Kidney glomerular epithelial cell (primary cell): ENCODE data around the gene DENND11.

ENCODE experiments used
- DNase-seq: peaks from one replicate; lab custom pipeline; 2025; lab: John Stamatoyannopoulos, UW

Gene DENND11, protein sequence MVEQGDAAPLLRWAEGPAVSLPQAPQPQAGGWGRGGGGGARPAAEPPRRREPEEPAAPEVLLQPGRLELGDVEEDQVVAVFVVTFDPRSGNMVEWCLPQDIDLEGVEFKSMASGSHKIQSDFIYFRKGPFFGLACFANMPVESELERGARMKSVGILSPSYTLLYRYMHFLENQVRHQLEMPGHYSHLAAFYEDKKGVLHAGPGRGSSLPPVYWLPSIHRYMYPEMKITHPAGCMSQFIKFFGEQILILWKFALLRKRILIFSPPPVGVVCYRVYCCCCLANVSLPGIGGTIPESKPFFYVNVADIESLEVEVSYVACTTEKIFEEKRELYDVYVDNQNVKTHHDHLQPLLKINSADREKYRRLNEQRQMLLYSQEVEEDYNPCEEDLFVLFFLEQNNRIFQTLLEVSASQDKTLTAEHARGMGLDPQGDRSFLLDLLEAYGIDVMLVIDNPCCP

DNA sequence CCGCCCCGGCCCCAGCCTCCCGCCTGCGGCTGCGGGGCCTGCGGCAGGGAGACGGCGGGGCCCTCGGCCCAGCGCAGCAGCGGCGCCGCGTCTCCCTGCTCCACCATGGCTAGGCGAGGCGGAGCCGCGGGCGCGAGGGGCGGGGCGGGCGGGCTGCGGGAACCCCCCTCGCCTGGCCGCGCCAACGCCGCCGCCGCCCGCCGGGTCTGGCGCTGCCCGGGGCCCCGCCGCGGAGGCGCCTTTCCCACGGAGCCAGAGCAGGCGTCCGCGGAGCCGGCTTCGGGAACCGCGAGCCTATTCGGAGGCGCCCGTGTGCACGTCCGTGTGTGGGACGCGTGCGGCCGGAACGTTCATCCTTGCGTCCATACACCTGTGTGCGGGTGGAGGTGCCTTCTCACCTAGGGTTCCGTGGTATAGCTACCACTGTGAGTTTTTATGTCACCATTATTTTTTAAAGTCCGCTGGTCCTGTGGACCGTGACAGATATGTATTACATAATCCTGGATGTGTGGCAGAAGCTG, at the start of gene DENND11:
Gene DENND11 (minus strand): TSS at position 120 of the 521 bp plus-strand sequence. CDS start 13 bp downstream, at position 107.
- DNase-seq = no peak

DNA sequence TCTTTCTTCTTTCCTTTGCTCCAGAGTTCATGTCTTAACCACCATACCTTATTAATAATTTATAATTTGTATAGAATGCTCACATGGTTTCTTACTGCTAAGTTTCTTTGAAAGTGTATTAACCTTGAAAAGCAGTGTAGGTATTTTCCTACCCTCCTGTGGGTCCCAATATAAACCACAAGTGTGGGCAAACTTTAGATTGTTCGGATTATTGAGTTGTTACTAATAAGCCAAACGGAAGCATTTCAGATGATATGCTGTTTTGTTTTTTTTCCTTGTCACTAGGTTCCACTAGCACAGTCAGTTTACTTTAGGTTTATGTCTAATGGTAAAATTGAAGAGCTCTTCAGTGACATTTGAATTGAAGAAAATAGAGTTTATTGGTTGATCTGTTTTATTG, 46.4 kb upstream of the DENND11 start:
- DNase-seq = peak; percentile 37

DNA sequence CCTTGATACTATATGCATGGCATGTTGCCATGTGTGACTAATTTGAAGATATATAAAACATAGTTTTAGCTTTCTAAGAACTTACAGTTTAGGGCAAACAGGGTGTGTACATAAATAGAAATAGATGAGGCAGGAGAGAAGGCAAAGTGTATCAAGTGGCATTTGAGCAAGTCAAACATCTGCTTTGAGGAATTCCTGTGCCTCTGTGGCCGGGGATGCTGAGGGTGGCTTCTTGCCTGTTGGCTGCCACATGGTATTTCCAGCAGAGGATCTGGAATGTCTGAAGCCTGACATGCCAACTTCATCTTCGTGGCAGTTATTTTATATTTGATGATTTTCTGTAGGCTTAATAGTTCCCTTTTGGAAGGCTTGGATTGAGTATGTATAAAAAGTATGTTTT, 42.2 kb upstream of the DENND11 start:
- no peak for DNase-seq

DNA sequence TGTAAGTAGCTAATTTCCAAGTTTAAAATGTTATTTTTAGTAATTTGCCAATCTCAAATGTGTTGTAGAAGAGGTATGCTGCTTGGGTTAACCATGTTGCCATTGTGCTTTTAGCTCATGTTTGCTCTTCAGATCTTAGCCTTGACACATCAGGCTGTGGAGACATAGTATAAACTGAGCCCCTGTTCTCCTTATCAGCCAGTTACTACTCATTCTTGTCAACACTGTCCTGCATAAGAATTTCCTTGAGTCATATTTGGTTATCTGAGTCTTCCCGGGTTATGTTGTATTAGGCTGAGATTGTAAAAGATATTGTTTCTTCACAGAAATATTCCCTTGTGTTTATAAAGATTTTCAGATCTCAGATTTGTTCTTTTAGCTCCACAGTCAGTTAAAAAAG, 40.3 kb upstream of the DENND11 start:
- DNase-seq = no peak

DNA sequence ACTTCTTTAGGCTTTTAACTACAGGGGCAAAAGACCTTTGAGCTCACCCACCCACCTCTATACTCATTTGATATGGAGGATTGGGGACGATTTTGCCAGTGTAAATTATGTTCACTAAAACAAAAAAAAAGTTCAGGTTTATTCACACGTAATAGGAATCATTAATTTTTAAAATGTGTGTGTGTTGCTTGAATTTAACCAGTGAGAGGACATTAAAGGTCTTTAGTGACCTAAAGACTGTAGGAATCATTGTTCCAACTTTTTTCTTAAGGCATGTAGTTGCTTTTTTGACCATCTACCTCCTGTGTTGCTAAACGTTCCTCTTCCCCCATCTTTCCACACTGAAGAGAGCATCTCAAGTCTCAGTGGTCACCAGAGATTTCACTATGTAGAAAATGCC, 37.3 kb upstream of the DENND11 start:
- no peak for DNase-seq

DNA sequence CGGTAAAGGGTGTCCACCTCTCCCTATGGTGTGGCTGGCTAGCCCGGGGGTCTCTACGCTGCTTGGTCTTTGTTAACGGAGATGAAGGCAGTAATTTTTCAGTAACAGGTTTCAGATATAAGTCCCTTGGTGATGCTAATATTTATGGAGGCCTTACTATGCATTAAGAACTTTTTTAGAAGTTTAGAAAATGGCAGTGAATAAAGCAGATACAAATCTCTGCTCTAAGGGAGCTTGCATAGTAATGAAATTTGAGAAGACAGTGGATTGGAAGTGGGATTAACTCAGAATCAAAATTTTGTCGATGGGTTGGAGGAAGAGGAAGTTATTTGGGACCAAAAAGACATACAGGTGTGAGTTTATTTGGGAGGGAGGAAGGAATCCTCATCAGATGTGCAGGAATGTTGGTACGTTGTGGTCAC, 36.6 kb upstream of the DENND11 start:
- no peak for DNase-seq

DNA sequence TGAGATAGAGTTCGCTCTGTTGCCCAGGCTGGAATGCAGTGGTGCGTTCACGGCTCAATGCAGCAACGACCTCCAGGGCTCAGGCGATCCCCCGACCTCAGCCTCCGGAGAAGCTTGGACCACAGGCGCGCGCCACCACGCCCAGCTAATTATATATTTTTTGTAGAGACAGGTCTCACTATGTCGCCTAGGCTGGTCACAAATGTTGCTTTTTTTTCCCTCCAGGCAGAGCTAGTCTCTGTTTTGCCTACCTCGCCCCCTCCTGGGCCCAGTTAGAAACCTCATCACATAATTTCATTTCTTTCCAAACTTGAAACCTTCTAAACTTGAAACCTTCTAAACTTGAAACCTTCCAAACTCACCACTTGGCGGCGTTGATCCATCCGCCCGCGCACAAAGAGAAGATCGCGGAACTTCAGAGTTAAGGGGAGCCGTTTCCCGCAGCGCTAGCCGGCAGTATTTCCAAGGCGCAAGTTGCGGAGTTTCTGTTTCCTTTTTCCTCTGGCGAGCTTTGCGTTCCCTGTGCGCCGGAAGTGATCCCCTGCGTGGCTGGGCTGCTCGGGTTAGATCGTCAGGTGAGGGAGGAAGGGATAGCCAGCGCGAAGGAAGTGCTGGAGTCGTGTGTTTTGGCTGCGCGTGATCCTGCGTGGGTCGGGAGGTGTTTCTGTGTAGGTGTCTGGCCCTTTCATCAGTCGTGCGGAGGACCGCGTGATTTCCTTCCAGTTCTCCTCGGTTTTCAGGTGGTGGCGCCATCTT, 36.0 kb upstream of the DENND11 start, which contains the start of gene SSBP1:
Gene SSBP1 (plus strand): TSS at position 523 of the 756 bp plus-strand sequence. CDS start 809 bp downstream, outside the sequence.
- peak; percentile 97 for DNase-seq

DNA sequence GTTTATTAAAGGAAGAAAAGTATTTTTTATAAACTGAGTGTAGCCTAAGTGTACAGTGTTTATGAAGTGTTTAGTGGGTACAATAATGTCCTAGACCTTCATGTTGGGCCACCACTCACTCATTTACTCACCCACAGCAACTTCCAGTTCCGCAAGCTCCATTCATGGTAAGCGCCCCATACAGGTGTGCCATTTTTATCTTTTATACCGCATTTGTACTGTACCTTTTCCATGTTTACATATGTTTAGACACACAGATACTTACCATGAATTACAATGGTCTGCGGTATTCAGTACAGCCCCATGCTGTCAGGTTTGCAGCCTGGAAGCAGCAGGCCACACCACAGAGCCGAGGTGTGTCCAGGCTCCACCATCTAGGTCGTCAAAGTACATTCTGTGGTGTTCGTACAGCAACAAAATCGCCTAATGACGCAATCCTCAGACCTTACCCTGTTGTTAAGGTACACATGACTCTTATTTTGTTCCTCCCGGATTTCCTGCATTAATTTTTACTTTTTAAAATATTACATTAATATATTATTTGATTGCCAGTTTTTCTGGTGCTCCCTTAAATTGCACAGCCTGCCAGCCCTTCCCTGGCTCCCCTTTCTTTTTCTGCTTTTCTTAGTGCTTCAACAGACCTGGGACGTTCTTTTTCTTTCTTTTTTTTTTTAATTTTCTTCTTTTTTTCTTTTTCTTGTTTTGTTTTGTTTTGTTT, 35.3 kb upstream of the DENND11 start:
- no peak for DNase-seq

DNA sequence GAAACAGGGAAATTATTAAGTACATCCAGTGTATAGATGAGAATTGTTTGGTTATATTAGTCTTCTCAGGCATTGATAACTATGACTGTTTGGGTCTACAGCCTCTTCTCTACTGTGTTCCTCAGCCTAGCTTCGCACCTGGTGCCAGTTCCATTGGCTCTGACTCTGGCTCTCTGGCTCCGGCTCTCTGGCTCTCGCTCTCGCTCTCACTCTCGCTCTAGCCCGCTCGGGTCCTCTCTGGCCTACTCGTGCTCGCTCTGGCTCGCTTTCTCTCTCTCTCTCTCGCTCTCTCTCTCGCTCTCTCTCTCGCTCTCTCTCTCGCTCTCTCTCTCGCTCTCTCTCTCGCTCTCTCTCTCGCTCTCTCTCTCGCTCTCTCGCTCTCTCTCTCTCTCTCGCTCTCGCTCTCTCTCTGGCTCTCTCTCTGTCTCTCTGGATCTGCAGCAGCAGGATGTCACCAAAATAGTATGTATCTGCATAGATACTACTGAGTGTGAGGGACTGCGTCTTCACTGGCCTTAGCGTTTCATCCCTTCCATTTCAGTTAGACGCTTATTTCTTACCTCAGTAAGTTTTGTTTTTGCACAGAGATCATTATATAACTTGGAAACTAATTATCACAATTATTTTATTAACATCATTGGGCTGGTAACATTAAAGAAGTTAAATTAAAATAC, 29.6 kb upstream of the DENND11 start:
- DNase-seq = no peak

DNA sequence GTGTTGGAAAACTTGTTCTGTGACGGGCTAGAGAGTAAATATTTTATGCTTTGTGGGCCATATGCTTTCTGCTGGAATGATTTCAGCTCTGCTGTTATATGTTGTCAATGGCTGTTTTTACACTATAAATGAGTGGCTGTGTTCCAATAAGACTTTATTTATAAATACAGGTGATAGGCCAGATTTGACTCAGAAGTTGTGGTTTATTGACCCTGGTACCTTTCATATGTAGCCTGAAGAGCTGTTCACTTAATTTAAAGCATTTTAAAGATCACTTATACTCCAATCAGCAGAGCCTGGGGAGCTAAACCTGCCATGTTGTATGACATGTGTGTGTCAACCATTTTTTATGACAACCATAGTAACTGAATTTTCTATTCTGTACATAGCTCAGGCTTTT, 27.1 kb upstream of the DENND11 start:
- DNase-seq = no peak

DNA sequence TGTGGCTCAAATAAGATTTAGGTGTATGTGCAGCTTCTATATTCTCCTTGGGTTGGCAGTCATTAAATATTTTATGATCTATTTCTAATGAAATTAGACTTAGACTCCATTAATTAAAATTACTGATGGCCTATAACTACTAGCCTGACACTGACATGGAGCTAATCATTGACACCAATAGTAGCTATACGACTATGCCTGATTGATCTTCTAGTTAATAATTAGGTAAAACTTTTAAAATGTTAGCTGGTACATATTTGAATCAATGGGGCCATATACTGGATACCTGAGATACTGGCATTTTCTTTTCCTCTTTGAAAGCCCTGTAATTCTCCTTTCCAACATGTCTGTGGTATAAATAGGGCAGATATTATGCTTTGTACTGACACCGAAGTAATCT, 20.6 kb upstream of the DENND11 start:
- DNase-seq = no peak

DNA sequence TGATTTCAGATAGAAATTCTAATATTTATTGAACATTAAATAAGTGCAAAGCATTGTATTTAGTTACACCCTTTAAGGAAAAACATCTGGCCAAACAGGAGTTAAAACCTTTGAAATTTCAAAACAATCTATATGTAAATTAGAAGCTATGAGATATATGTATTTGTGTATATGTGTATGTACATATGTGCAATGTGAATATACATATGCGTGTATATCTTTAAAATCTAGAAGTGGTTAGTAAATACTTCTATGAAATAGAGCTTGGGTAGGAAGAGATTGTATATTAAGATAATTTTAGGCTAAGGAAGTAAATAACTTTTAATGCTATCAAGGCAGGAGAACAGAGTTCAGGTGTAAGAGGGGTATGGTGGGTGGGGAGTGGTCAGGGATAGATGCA, 15.5 kb upstream of the DENND11 start:
- DNase-seq = no peak

DNA sequence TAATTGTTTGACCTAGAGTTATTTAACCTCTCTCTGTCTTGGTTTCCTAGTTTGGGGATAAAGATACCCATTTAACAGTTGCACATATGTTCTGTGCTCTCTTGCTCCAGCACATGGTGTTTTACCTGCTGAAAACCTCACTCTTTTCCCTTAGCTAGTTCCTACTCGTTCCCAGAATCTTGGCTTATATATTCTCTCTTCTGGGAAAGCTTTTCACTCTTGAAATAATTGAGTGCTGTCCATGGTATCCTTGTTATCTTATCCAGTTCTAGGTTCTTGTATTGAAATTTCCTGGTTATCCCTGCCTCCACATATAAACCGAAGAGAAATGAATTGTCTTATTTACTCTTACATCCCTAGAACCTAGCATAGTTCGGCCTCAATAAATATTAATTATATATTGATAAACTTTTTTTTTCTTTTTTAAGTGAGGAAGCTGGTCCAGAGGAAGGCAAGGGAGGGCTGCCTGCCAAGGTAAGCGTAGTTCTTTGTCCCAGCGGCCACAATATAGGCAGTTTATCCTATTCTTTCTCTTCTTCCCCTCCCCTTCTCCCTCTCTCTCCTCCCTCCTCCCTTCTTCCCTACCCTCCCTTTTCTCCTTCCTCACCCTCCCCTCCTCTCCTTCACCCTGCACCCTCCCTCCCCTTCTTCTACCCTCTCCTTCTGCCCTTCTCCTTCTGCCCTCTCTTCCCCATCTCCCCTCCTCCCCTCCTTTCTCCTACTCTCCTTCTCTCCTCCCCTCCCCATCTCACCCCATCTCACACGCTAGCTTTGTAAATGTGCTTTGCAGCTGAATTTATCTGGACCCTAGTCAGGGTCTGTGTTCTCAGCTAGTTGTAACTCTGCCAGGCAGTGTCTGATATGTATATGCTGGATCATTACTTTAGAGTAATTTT, 14.1 kb upstream of the DENND11 start:
- no peak for DNase-seq

DNA sequence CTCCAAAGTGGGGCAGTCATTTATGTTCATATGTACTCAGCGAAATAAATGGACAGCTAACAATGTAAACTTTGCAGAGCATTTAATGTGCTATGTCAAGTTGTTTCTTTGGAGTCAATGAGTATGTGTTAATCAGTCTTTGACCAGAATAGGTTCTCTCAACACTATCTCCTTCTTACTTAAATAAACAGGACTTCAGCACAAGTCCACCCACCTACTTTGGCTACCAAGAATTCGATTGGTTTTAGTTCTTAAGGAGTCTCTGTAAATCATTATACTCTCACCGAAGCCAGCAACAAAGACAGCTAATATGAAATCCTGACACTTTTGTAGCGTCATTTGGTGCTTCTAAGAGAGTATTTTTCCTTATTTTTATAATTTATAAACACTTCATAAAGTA, 13.1 kb upstream of the DENND11 start:
- DNase-seq = no peak

DNA sequence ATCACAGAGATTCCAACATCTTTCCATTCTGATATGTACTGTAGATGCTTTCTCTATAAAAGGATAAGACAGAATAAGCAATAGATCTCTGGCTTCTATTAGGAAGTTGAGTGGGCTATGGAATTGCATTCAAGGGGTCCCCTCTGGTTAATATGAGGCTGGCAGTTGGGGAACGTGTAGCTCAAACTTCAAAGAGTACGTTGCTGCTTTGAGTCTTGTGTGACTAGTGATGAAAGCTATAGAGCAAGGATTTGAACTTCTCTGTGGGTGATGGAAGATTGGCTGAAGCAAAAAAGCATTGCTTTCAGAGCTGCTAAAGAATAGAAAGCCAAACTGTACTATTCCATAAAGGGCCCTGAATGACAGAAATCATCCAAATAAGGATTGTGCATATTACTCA, 12.6 kb upstream of the DENND11 start:
- DNase-seq = no peak

DNA sequence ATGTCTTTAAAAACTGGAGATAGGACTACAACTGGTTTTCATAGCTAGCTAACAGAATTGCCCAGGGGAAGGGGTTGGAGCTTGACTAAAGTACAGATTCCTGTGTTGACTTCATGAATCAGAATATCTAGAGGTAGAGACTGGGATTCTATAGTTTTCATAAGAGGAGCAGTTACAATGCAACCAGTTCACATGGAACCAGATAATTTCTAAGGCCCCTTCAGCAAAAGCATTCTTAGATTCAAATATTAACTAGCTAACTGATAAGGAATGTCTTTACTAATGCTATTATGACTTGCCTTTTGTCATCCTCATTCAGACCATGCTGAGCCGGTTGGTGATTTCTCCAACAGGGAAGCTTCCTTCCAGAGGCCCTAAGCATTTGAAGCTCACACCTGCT, 11.9 kb upstream of the DENND11 start:
- no peak for DNase-seq

DNA sequence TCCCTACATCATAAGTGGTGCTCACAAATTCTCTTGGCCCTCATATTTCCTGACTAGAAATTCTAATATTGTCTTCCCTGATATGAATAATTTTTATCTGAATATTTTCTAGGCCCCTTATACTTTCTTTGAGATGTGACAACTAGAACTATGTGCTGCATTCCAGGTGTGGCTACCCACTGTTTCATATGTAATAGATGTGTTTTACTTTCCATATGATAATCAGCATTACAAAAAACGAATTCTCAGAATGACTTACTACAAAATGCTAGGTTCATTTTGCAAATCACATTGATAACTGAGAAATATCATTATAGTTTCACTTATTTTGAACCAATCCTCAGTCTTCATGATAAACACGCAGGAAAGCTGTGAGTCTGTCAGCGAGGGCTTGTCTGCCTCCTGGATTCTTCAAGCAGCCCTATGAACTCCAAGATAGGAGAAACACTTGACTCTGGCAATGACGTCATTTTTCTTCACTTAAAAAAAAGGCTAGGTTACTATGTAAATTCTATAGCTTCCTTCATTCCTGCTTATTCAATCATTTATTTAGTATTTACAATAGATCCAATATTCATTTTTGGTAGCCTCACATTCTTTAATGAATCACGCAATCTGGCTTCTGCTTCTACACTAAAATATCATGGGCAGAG, 10.8 kb upstream of the DENND11 start:
- no peak for DNase-seq

DNA sequence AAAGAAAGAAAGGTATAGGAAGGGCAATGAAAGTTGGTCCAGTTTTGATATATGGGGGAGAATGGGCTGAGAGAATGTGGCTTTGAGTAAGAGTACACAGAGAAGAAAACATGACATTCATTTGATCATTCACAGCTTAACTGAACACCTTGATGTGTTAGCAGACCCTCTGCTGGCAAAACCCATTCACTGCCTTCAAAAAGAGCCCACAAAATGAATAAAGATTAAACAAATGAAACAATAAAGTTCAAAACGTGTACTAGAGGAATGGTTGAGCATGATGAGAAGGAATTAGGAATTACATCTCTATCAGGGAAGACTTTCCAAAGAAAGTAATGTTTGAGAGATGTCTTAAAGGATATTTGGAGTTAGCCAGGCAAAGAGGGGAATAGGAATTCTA, 8.3 kb upstream of the DENND11 start:
- DNase-seq = no peak

DNA sequence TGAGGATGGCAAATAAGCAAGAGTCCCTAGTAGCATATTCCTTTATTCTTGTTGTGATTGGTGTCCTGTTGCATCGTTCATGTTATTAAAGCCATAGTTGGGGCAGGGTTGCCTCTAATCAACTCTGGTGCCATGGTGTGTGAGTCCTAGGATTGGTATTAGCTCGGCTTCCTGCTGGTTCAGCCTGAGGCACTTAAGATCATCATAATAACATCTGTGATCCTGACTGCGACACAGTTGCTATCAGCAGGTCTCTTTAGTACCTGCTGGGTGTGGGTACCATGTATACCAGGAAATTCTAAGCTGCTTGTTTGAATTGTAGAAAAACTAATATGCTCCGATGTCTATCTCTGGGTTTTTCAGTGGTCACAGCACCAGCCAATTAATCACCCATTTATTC, 7.8 kb upstream of the DENND11 start:
- no peak for DNase-seq

DNA sequence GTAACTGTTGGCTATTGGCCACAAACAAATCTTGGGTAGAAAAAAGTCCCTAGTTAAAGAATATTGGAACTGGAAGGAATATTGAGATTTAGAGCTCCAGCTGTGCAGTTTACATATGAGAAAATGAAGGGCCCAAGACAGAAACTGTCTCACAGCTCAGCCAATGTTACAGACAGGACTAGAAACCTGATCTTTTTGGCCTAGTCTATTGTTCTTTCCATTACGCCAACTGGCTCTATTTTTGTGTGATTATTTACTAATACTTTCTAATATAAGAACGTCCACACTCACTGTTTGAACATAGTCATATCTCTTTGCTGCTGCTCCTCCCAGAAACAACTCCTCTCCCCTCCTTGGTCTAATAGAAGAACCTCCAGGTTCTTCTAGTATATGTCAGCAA, 7.4 kb upstream of the DENND11 start:
- DNase-seq = no peak
